Gastroesophageal sphincter (tissue), 3 donors: Measurements from ENCODE around the gene ARFGAP1.

Experiments
- CTCF ChIP-seq, 4 experiments: fragments of 200-600 bp in 2 of 4; fragments of 450-650 bp in 2 of 4; sonication (generic) in 1 of 4; IDR thresholded peaks; one replicate each; pipeline ENCODE4 v1.5.1; 2017 to 2019; ENCODE audit warnings: antibody characterized with exemption in 4 of 4, mild to moderate bottlenecking in 2 of 4, moderate library complexity in 2 of 4
- EP300 ChIP-seq: sonication (generic); formaldehyde crosslinking; IDR thresholded peaks from one replicate; pipeline ENCODE4 v1.6.1; 2017; ENCODE audit warnings: antibody characterized with exemption, mild to moderate bottlenecking
- POLR2A ChIP-seq, 2 donors: fragments of 450-650 bp; IDR thresholded peaks; one replicate each; pipeline ENCODE4 v1.6.1; 2017; ENCODE audit warnings: antibody characterized with exemption in 2 of 2, mild to moderate bottlenecking in 2 of 2, moderate library complexity in 1 of 2
- POLR2AphosphoS5 ChIP-seq: sonication (generic); formaldehyde crosslinking; IDR thresholded peaks from one replicate; pipeline ENCODE4 v1.6.1; 2017; ENCODE audit warnings: antibody characterized with exemption

GRCh38 chr20:63322933-63323273 is 50.3 kb downstream of the ARFGAP1 start:
- no peak for TF ChIP-seq CTCF (IDR thresholded peaks at IDR 0.05)
- TF ChIP-seq POLR2A (IDR thresholded peaks at IDR 0.05), result no peak
- no peak for TF ChIP-seq EP300
- no peak for TF ChIP-seq POLR2AphosphoS5
